Thyroid gland (tissue), 4 donors: Measurements from ENCODE around the gene ANKRD28.

Experiments
- POLR2A ChIP-seq, 2 donors: fragments of 450-650 bp; IDR thresholded peaks; one replicate each; pipeline ENCODE4 v1.6.1; 2017; ENCODE audit warnings: antibody characterized with exemption in 2 of 2, mild to moderate bottlenecking in 2 of 2, moderate library complexity in 1 of 2
- TF ChIP-seq, protein P1 (sequence below), 6 experiments: fragments of 200-600 bp in 3 of 6; fragments of 450-650 bp in 3 of 6; sonication (generic) in 3 of 6; IDR thresholded peaks; one replicate each; pipeline ENCODE4 v1.5.1; 2016 to 2019; ENCODE audit warnings: antibody characterized with exemption in 6 of 6, mild to moderate bottlenecking in 2 of 6, inconsistent platforms in 1 of 6, moderate library complexity in 1 of 6

DNA sequence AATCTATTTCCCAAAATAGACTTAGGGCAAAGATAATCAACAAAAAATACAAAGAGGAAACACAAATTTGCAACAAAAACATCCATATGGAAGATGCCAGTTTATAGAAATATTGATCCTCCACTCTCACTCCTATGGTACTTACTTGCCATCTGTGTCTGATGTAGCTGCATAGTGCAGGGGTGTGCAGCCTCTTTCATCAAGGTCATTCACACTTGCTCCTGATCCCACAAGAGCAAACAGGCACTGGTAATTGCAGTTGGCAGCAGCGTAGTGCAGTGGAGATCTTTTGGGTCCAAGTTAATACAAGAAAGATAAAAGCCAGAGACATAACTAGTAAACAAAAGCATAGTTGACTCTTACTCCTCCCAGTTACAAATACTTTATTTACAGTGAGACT lies 90.0 kb downstream of the ANKRD28 start:
- TF ChIP-seq, protein P1, sequence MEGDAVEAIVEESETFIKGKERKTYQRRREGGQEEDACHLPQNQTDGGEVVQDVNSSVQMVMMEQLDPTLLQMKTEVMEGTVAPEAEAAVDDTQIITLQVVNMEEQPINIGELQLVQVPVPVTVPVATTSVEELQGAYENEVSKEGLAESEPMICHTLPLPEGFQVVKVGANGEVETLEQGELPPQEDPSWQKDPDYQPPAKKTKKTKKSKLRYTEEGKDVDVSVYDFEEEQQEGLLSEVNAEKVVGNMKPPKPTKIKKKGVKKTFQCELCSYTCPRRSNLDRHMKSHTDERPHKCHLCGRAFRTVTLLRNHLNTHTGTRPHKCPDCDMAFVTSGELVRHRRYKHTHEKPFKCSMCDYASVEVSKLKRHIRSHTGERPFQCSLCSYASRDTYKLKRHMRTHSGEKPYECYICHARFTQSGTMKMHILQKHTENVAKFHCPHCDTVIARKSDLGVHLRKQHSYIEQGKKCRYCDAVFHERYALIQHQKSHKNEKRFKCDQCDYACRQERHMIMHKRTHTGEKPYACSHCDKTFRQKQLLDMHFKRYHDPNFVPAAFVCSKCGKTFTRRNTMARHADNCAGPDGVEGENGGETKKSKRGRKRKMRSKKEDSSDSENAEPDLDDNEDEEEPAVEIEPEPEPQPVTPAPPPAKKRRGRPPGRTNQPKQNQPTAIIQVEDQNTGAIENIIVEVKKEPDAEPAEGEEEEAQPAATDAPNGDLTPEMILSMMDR (IDR thresholded peaks at IDR 0.05) = no peak
- TF ChIP-seq POLR2A (IDR thresholded peaks at IDR 0.05) = no peak
